NT2/D1 (cell line): ENCODE results near the gene PLA2G4A.

Source experiments
- SUZ12 ChIP-seq: IDR thresholded peaks from 2 replicates; pipeline ENCODE4 v1.6.1; 2011; ENCODE audit not compliant: insufficient read length, insufficient read depth; ENCODE audit errors: extremely low read depth
- YY1 ChIP-seq: IDR thresholded peaks from 2 replicates; pipeline ENCODE4 v1.6.1; 2011; ENCODE audit not compliant: insufficient read length, insufficient read depth
- ZNF274 ChIP-seq: IDR thresholded peaks from 2 replicates; pipeline ENCODE4 v1.6.1; 2011; ENCODE audit warnings: mild to moderate bottlenecking, low read depth, low read length

- no peak for TF ChIP-seq ZNF274
- no peak for TF ChIP-seq YY1
- no peak for TF ChIP-seq SUZ12
Observed at GRCh38 chr1:186837806-186838205, 9.1 kb downstream of the PLA2G4A start.
